Measurements from ENCODE around the gene UGCG. TPM values are rescaled to one million over a fixed set of nuclear protein-coding genes. Genes with fewer than 3 reads are reported as not detected.
A peak's percentile ranks its signal among the peaks of the same experiment; 100 is the strongest.

The UGCG gene
- total and polyA plus RNA-seq, 10 of the 15 experiments (the other 5 are each of a cell fraction or from before 2014, with no cell fraction given): 21.7 to 96.6 (median 48.9) TPM

- DNase-seq (ENCODE audit: low read depth, low spot score): peak; percentile 86
- no TSS peak for BruUV-seq (replicated peaks)
- peaks cover 5 to 36% of the 10 kb centered on the region in 2 experiments; a peak in 3 of 4 replicates for H3K36me3 ChIP-seq (ENCODE audit: control insufficient read depth in 2 of 2, insufficient read depth in 2 of 2, low read length in 1 of 2)
- ChIA-PET SMC1A (ENCODE audit: uncharacterized antibody, unreplicated experiment) (interaction anchor here (0.6 to 5.2 kb wide), 19 partner anchors 8 to 151 kb away, joined by 3 to 46 read pairs (median 5); no protein-coding TSS in a partner anchor), CTCF (interaction anchor here (1.1 to 3.1 kb wide), 5 partner anchors 11 to 167 kb away, joined by 3 to 25 read pairs (median 6); no protein-coding TSS in a partner anchor), POLR2A (interaction anchor here (0.5 to 2.6 kb wide), 10 partner anchors 9 to 102 kb away, joined by 3 to 16 read pairs (median 6); no protein-coding TSS in a partner anchor), RAD21 (ENCODE audit: unreplicated experiment) (interaction anchor here (1.0 to 4.1 kb wide), 11 partner anchors 11 to 148 kb away, joined by 3 to 24 read pairs (median 6); no protein-coding TSS in a partner anchor)
- peaks cover 13% of the 10 kb centered on the region; the same call in 1 of the 2 replicates for H3K4me1 ChIP-seq (ENCODE audit: control insufficient read depth, insufficient read depth, low read length)
- no peak overlapping the region for H2AFZ ChIP-seq (ENCODE audit: control insufficient read depth, low read depth, low read length)
- H3K9me3 ChIP-seq (replicated peaks; ENCODE audit: control insufficient read depth, insufficient read depth, low read length): no peaks in the 10 kb centered on the region
- H3K9ac ChIP-seq (ENCODE audit: control insufficient read depth, insufficient read depth, low read length): no peak overlapping the region
- in situ Hi-C loops (cut with MboI): no loop called here
- no peaks in the 10 kb centered on the region for H3K27me3 ChIP-seq (replicated peaks in 1 of 2; ENCODE audit: control insufficient read depth in 2 of 2, insufficient read depth in 2 of 2, low read length in 1 of 2)
- 9% methylated on average over 6 of the region's 6 CpGs for WGBS (ENCODE audit: insufficient coverage, insufficient replicate concordance, low lambda C conversion rate, missing lambda C conversion rate)
- peaks cover 36% of the 10 kb centered on the region for H3K79me2 ChIP-seq (ENCODE audit: control insufficient read depth, insufficient read depth, low read length)
- H3K4me3 ChIP-seq: no peak overlapping the region
- peak overlapping the region; percentile 77; the same call in 1 of the 2 replicates for H3K4me2 ChIP-seq (ENCODE audit: control insufficient read depth, insufficient read depth)
- H3K27ac ChIP-seq (ENCODE audit: control insufficient read depth, insufficient read depth): peak overlapping the region; percentile 75
- intact Hi-C loops (cut with micrococcal nuclease; ENCODE audit: unreplicated experiment): loop anchor here (2.0 kb wide), 1 partner anchor 148 kb away; no protein-coding TSS in a partner anchor
- ATAC-seq: peak; percentile 98
- peak; percentile 89 for FAIRE-seq
- H4K20me1 ChIP-seq (ENCODE audit: control insufficient read depth, insufficient read depth): no peaks in the 10 kb centered on the region
- TF ChIP-seq MEF2A (IDR thresholded peaks at IDR 0.05; ENCODE audit: insufficient read depth, low read depth, low read length): peak; percentile 60
- TF ChIP-seq ZBED1 (IDR thresholded peaks at IDR 0.05; ENCODE audit: borderline replicate concordance): no peak; the same call in 1 of the 2 replicates
- no peak for TF ChIP-seq E2F4 (IDR thresholded peaks at IDR 0.05; ENCODE audit: low read depth, low read length)
- TF ChIP-seq PML (IDR thresholded peaks at IDR 0.05; ENCODE audit: low read length): 0 out of 2 replicates have a peak, but pooled peaks have one; percentile 59
- no peak for TF ChIP-seq PRDM15 (CRISPR knock-in tag; IDR thresholded peaks at IDR 0.05)
- no peak for TF ChIP-seq LARP7 (IDR thresholded peaks at IDR 0.05)
- TF ChIP-seq MLLT1 (IDR thresholded peaks at IDR 0.05): 0 out of 2 replicates have a peak, but pooled peaks have one; percentile 38
- no peak for TF ChIP-seq FOS (IDR thresholded peaks at IDR 0.05; ENCODE audit: borderline replicate concordance, extremely low read depth, insufficient read length)
- no peak for TF ChIP-seq ZNF207 (IDR thresholded peaks at IDR 0.05; ENCODE audit: borderline replicate concordance)
- peak; percentile 92 for TF ChIP-seq CUX1 (IDR thresholded peaks at IDR 0.05; ENCODE audit: insufficient replicate concordance, low read depth, low read length)
Measured at GRCh38 chr9:111926421-111926875, 29.8 kb downstream of the UGCG start.

Data from GM12878 (cell line).